ENCODE data around the gene GGNBP2. TPM values are rescaled to one million over a fixed set of nuclear protein-coding genes. Genes with fewer than 3 reads are reported as not detected.

The GGNBP2 gene, protein sequence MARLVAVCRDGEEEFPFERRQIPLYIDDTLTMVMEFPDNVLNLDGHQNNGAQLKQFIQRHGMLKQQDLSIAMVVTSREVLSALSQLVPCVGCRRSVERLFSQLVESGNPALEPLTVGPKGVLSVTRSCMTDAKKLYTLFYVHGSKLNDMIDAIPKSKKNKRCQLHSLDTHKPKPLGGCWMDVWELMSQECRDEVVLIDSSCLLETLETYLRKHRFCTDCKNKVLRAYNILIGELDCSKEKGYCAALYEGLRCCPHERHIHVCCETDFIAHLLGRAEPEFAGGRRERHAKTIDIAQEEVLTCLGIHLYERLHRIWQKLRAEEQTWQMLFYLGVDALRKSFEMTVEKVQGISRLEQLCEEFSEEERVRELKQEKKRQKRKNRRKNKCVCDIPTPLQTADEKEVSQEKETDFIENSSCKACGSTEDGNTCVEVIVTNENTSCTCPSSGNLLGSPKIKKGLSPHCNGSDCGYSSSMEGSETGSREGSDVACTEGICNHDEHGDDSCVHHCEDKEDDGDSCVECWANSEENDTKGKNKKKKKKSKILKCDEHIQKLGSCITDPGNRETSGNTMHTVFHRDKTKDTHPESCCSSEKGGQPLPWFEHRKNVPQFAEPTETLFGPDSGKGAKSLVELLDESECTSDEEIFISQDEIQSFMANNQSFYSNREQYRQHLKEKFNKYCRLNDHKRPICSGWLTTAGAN
- polyA plus RNA-seq (ENCODE audit: low read depth in 6 of 6) = 10 to 100 TPM; 45.5 to 86.3 (median 61.3) TPM

- ATAC-seq (ENCODE audit: low read depth in 2 of 2) (peak; percentile 59 to 61), DNase-seq (peak; percentile 90)
- H3K27ac Mint-ChIP-seq = peak within 1 kb of the TSS; percentile 98 to 100 (median 99)
- no peaks in the 10 kb centered on the region for H3K27me3 Mint-ChIP-seq
- no peaks in the 10 kb centered on the region for H3K9me3 Mint-ChIP-seq
- peaks cover 20 to 47% (median 27%) of the 10 kb centered on the region in 3 donors for H3K4me1 Mint-ChIP-seq
- H3K4me3 Mint-ChIP-seq = peak within 1 kb of the TSS; percentile 84 to 98 (median 95)
- peaks cover 0 to 4% of the 10 kb centered on the region in 2 donors for H3K36me3 Mint-ChIP-seq
Observed at GRCh38 chr17:36544307-36545076, at the start of gene GGNBP2. TSS of gene GGNBP2 (plus strand) at chr17:36544919. CDS start at chr17:36545725, 806 bp downstream.

DNA sequence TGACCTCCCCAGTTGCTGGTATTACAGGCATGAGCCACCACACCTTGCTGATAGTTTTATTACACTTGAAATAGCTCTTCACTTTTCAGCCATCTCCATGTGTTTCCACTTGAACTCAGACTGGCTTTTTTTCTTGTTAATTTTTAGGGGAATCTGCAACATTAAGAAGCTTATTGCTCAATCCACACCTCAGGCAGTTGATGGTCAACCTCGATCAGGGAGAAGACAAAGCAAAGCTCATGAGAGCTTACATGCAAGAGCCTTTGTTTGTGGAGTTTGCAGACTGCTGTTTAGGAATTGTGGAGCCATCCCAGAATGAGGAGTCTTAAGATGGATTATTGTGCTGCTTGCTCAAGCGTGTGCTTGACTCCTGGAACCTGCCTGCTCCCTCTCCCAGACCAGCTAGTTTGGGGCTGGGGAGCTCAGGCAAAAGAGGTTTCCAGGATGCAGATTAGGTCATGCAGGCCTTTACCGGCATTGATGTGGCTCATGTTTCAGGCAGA, 49.6 kb upstream of the GGNBP2 start:
- H3K36me3 Mint-ChIP-seq = peaks cover 7 to 24% of the 10 kb centered on the region in 2 donors

GRCh38 chr17:36496018-36496789, 48.5 kb upstream of the GGNBP2 start:
- DNase-seq = no peak
- Mint-ChIP-seq H3K9me3 (no peaks in the 10 kb centered on the region), H3K27me3 (no peaks in the 10 kb centered on the region), H3K4me3 (no peak overlapping the region), H3K27ac (peak overlapping the region in 1 of 6 donors; percentile 14), H3K36me3 (peaks cover 7 to 24% of the 10 kb centered on the region in 2 donors), H3K4me1 (peaks cover 2 to 13% (median 9%) of the 10 kb centered on the region in 3 donors)
- no peak for ATAC-seq (ENCODE audit: low read depth in 2 of 2)

More for the DNA sequence above, 49.6 kb upstream of the GGNBP2 start:
- ATAC-seq (ENCODE audit: low read depth in 2 of 2) (no peak), DNase-seq (no peak)
- H3K27me3 Mint-ChIP-seq = no peaks in the 10 kb centered on the region
- peaks cover 9 to 19% (median 14%) of the 10 kb centered on the region in 3 donors for H3K4me1 Mint-ChIP-seq
- H3K9me3 Mint-ChIP-seq = no peaks in the 10 kb centered on the region
- peak overlapping the region in 2 of 6 donors; percentile 6 to 75 for H3K27ac Mint-ChIP-seq
- no peak overlapping the region for H3K4me3 Mint-ChIP-seq

DNA sequence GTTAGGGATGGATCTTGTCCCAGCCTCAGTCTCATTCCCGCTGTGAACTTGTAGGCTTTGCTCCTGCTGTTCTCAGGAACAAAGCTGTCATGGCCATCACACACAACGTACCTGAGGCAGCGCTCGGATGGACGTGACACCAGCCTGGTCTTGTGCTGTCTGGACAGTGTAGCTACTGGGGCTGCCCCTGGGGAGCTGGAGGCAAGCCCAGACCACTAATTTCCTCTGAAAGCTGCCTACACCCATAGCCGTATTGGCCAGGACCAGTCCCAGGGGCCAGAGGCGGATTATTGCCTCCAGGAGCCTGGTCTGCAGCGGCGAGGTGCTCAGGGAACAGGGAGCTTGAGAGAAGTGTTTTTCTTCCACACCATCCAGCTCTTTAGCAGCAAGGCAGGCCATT, 46.6 kb upstream of the GGNBP2 start:
- no peak overlapping the region for H3K27ac Mint-ChIP-seq
- H3K4me3 Mint-ChIP-seq = no peak overlapping the region
- H3K36me3 Mint-ChIP-seq = peaks cover 0 to 24% of the 10 kb centered on the region in 2 donors

DNA sequence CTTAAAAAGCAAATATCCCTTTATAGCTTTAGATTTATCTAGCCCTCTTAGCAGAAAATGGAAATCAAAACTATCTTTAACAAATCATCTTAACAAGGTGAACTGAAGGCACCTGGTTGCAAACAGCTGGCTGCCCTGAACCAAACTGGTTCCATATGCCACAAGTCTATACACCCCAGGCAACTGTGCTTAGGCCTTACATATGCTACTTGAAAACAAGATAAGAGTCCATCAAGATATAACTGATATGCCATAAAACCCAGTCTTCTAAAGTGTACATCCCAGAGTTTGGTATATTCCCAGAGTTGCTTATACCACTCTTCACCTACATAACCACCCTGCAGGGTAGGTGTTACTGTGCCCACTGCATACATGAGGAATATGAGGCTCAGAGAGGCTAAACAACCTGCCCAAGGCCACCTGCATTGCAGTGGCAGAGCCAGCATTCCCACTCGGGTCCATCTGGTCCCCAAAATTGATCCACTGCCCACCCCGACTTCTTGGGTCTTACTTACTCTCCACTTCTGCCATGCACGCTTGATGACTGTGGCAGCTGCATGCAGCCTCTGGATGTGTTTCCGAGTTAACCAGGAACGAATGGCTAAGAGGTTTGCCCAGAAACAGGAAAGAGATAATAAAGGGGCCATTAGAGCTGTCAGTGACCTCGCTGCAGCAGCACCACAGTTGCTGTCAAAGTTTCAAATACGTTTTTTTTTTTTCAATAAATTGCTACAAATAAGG, 46.0 kb upstream of the GGNBP2 start:
- ATAC-seq (ENCODE audit: low read depth in 2 of 2) (no peak), DNase-seq (no peak)
- peaks cover 0 to 8% (median 5%) of the 10 kb centered on the region in 3 donors for H3K4me1 Mint-ChIP-seq
- H3K27me3 Mint-ChIP-seq = no peaks in the 10 kb centered on the region
- no peak overlapping the region for H3K27ac Mint-ChIP-seq
- H3K36me3 Mint-ChIP-seq = peaks cover 0 to 24% of the 10 kb centered on the region in 2 donors
- peak overlapping the region in 1 of 8 donors; percentile 52 for H3K4me3 Mint-ChIP-seq
- no peaks in the 10 kb centered on the region for H3K9me3 Mint-ChIP-seq

More for the DNA sequence above, 46.6 kb upstream of the GGNBP2 start:
- H3K27me3 Mint-ChIP-seq = no peaks in the 10 kb centered on the region
- peaks cover 0 to 8% (median 5%) of the 10 kb centered on the region in 3 donors for H3K4me1 Mint-ChIP-seq
- DNase-seq (no peak), ATAC-seq (ENCODE audit: low read depth in 2 of 2) (no peak)
- no peaks in the 10 kb centered on the region for H3K9me3 Mint-ChIP-seq

DNA sequence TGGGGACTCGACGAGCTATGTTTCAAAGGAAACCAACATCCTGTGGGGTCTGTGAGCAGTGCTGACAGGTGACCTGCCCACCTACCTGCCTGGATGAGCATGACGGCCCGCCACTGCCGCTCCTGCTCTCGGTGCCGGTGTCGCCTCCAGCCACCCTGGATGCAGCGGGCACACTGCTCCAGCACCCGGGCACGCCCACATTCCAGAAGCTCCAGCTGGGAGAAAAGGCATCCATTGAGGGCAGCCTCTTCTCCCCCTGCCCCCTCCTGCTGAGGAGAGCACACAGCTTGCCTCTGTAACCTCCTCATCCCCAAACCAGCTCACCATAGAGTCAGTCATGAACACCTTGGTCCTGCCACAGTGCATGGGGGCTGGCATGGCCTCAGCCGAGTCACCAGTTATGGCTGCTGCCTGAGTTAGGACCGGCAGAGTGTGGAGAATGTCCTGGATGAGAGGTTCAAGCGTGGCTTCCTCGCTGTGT, 43.9 kb upstream of the GGNBP2 start:
- Mint-ChIP-seq H3K4me3 (no peak overlapping the region), H3K27ac (peak overlapping the region in 1 of 6 donors; percentile 19), H3K9me3 (no peaks in the 10 kb centered on the region), H3K36me3 (peaks cover 4 to 10% of the 10 kb centered on the region in 2 donors), H3K4me1 (peaks cover 0 to 13% (median 5%) of the 10 kb centered on the region in 3 donors), H3K27me3 (no peaks in the 10 kb centered on the region)
- ATAC-seq (ENCODE audit: low read depth in 2 of 2) = no peak
- DNase-seq = no peak

- Mint-ChIP-seq H3K27me3 (no peaks in the 10 kb centered on the region), H3K4me3 (peak overlapping the region in 1 of 8 donors; percentile 1), H3K9me3 (no peaks in the 10 kb centered on the region), H3K4me1 (peaks cover 0 to 15% (median 5%) of the 10 kb centered on the region in 3 donors), H3K36me3 (peaks cover 5 to 7% of the 10 kb centered on the region in 2 donors), H3K27ac (peak overlapping the region in 1 of 6 donors; percentile 9)
- DNase-seq (no peak), ATAC-seq (ENCODE audit: low read depth in 2 of 2) (no peak)
Observed at GRCh38 chr17:36501351-36501750, 43.4 kb upstream of the GGNBP2 start.

- peaks cover 0 to 15% (median 5%) of the 10 kb centered on the region in 3 donors for H3K4me1 Mint-ChIP-seq
- no peaks in the 10 kb centered on the region for H3K27me3 Mint-ChIP-seq
- peaks cover 0 to 7% of the 10 kb centered on the region in 2 donors for H3K36me3 Mint-ChIP-seq
- DNase-seq (no peak), ATAC-seq (ENCODE audit: low read depth in 2 of 2) (no peak)
- H3K9me3 Mint-ChIP-seq = no peaks in the 10 kb centered on the region
- H3K4me3 Mint-ChIP-seq = no peak overlapping the region
- peak overlapping the region in 3 of 6 donors; percentile 9 to 76 (median 60) for H3K27ac Mint-ChIP-seq
Observed at GRCh38 chr17:36501963-36502362, 42.8 kb upstream of the GGNBP2 start.

DNA sequence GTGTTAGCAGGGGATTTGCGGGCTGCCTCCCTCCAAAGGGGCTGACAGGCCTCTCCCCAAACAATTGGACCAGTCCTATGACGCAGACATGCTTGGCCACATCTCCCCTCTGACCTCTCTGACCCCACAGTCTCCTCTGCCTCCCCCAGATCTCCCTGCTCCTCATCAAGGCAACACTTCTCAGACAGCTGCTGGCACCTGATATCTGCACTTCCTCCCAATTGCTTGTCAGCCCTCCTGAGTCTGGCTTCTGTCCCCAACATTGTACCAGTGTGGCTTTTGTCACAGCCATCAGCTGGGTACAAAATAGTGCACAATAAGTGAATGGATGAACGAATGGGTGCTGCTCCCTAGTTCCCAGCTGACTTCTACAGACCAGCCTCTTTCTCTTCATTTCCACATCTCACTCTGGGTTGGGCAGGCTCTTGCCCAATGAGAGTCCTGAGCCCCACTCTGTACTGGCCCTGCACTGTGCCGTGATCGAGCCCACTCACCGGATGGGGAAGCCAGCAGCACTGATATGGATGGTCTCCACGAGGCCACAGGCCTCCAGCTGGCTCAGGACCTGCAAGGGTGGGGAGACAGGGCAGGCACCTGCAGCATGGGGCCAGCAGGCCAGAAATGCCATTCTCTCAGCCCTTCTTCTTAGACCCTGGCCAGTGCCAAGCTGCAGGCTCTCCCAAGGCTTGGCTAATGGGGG, 41.1 kb upstream of the GGNBP2 start:
- H3K36me3 Mint-ChIP-seq = peaks cover 0 to 7% of the 10 kb centered on the region in 2 donors
- no peak overlapping the region for H3K27ac Mint-ChIP-seq
- DNase-seq = no peak
- ATAC-seq (ENCODE audit: low read depth in 2 of 2) = no peak
- peaks cover 0 to 15% (median 5%) of the 10 kb centered on the region in 3 donors for H3K4me1 Mint-ChIP-seq
- H3K4me3 Mint-ChIP-seq = no peak overlapping the region
- H3K9me3 Mint-ChIP-seq = no peaks in the 10 kb centered on the region
- H3K27me3 Mint-ChIP-seq = no peaks in the 10 kb centered on the region

- ATAC-seq (ENCODE audit: low read depth in 2 of 2) (no peak), DNase-seq (no peak)
- Mint-ChIP-seq H3K27ac (no peak overlapping the region), H3K4me3 (no peak overlapping the region), H3K27me3 (no peaks in the 10 kb centered on the region), H3K4me1 (peaks cover 0 to 15% (median 5%) of the 10 kb centered on the region in 3 donors), H3K36me3 (peaks cover 0 to 7% of the 10 kb centered on the region in 2 donors), H3K9me3 (no peaks in the 10 kb centered on the region)
Observed at GRCh38 chr17:36504156-36504545, 40.6 kb upstream of the GGNBP2 start.

GRCh38 chr17:36505171-36505570, 39.5 kb upstream of the GGNBP2 start:
- H3K4me1 Mint-ChIP-seq = peaks cover 0 to 15% (median 5%) of the 10 kb centered on the region in 3 donors
- ATAC-seq (ENCODE audit: low read depth in 2 of 2) = no peak
- no peaks in the 10 kb centered on the region for H3K27me3 Mint-ChIP-seq
- H3K36me3 Mint-ChIP-seq = peaks cover 0 to 7% of the 10 kb centered on the region in 2 donors
- peak overlapping the region in 1 of 6 donors; percentile 54 for H3K27ac Mint-ChIP-seq
- H3K4me3 Mint-ChIP-seq = no peak overlapping the region
- no peaks in the 10 kb centered on the region for H3K9me3 Mint-ChIP-seq
- DNase-seq = no peak
